K562 (cell line): ENCODE data around the gene CCDC192. TPM values are rescaled to one million over a fixed set of nuclear protein-coding genes. Genes with fewer than 3 reads are reported as not detected.

Experiments used
- ATAC-seq: fragments of 200-7000 bp; cut with Tn5 transposase; 3 replicates; pipeline ENCODE4 v1.9.1; 2020; ENCODE audit warnings: moderate library complexity
- BruUV-seq: library from RNA; stranded (reverse); fragments of 400-500 nt; replicated peaks from 2 replicates; lab custom pipeline; 2021; lab: Mats Ljungman, UMichigan
- CTCF ChIA-PET: fragments of 300-600 bp; formaldehyde crosslinking; extraction: SDS; loops from one replicate; lab custom pipeline; 2021; ENCODE audit warnings: low intra/inter-chr PET ratio; lab: Yijun Ruan, JAX
- POLR2A ChIA-PET: fragments of 300-600, 350-650 bp; sonication (Branson Sonifier 250); formaldehyde crosslinking; extraction: SDS; loops from one replicate; lab custom pipeline; 2021; ENCODE audit warnings: antibody characterized with exemption, inconsistent platforms; lab: Yijun Ruan, JAX
- DNase-seq, 4 experiments: peaks; one replicate each; pipeline versions ENCODE4 v3.0.0 to v3.0.0-alpha.2; 2011 to 2018; ENCODE audit warnings: low spot score in 3 of 4, mixed read lengths in 3 of 4; ENCODE audit errors: extremely low read depth in 1 of 4
- FAIRE-seq: peaks from 2 replicates; lab custom pipeline; 2011; peaks lifted over from hg19 to GRCh38; lab: Jason Lieb, UNC
- H2AFZ ChIP-seq: 2 replicates; pipeline ENCODE4 v1.6.0; 2011; ENCODE audit warnings: low read depth, low read length, control low read depth, inconsistent platforms
- H3K27ac ChIP-seq: fragments of 200-600 bp; 3 replicates; pipeline ENCODE4 v1.8.0; 2011; ENCODE audit warnings: low read depth, mild to moderate bottlenecking, control low read depth, inconsistent platforms, low read length, moderate library complexity, mixed read lengths; ENCODE audit errors: extremely low read depth
- H3K27me3 ChIP-seq, 2 experiments: fragments of 300-600 bp in 1 of 2; 2 replicates in 1 of 2; 3 replicates in 1 of 2; pipeline versions ENCODE4 v1.6.0 to v1.8.0; 2011; ENCODE audit warnings: inconsistent platforms in 2 of 2, low read length in 2 of 2, mild to moderate bottlenecking in 1 of 2, mixed read lengths in 1 of 2, moderate library complexity in 1 of 2; ENCODE audit not compliant: control insufficient read depth in 2 of 2, insufficient read depth in 2 of 2
- H3K36me3 ChIP-seq: fragments of 300-600 bp; 3 replicates; pipeline ENCODE4 v1.8.0; 2011; ENCODE audit warnings: mild to moderate bottlenecking, low read length, inconsistent platforms; ENCODE audit not compliant: control insufficient read depth, insufficient read depth
- H3K4me1 ChIP-seq, 2 experiments: fragments of 200-600 bp in 1 of 2; replicated peaks in 1 of 2; 2 replicates in 1 of 2; 3 replicates in 1 of 2; pipeline versions ENCODE4 v1.5.1 to v1.8.0; 2011; ENCODE audit warnings: inconsistent platforms in 2 of 2, low read length in 2 of 2, mild to moderate bottlenecking in 1 of 2, mixed read lengths in 1 of 2, moderate library complexity in 1 of 2; ENCODE audit not compliant: control insufficient read depth in 2 of 2, insufficient read depth in 2 of 2
- H3K4me2 ChIP-seq: 2 replicates; pipeline ENCODE4 v1.6.1; 2011; ENCODE audit warnings: low read length, control low read depth, inconsistent platforms, mixed read lengths; ENCODE audit not compliant: insufficient read depth
- H3K4me3 ChIP-seq: fragments of 200-600 bp; sonication (generic), shearing (Covaris generic); 2 replicates; pipeline ENCODE4 v1.5.1; 2016; ENCODE audit warnings: control low read depth, inconsistent platforms
- H3K79me2 ChIP-seq: fragments of 200-600 bp; 3 replicates; pipeline ENCODE4 v1.8.0; 2011; ENCODE audit warnings: low read length, inconsistent platforms; ENCODE audit not compliant: control insufficient read depth, insufficient read depth
- H3K9ac ChIP-seq, 2 experiments: 2 replicates each; pipeline versions ENCODE4 v1.6.0 to v1.6.1; 2011; ENCODE audit warnings: low read depth in 2 of 2, low read length in 2 of 2, control low read depth in 1 of 2, inconsistent platforms in 1 of 2, mild to moderate bottlenecking in 1 of 2, mixed read lengths in 1 of 2; ENCODE audit not compliant: insufficient read depth in 1 of 2
- H3K9me1 ChIP-seq: one replicate; pipeline ENCODE4 v1.6.0; 2011; ENCODE audit warnings: inconsistent platforms, mild to moderate bottlenecking, low read length, moderate library complexity; ENCODE audit not compliant: control insufficient read depth, insufficient read depth
- H3K9me3 ChIP-seq: replicated peaks from 2 replicates; pipeline ENCODE4 v1.5.1; 2011; ENCODE audit warnings: low read depth, low read length, inconsistent platforms; ENCODE audit not compliant: control insufficient read depth, insufficient read depth
- H4K20me1 ChIP-seq: replicated peaks from 2 replicates; pipeline ENCODE4 v1.6.1; 2011; ENCODE audit warnings: low read length, inconsistent platforms, mixed read lengths; ENCODE audit not compliant: control insufficient read depth, insufficient read depth
- CBFB ChIP-seq: sonication (generic); formaldehyde crosslinking; IDR thresholded peaks from 2 replicates; pipeline ENCODE4 v1.4.0; 2020; ENCODE audit warnings: mild to moderate bottlenecking, missing genetic modification reagents
- CBX3 ChIP-seq, 2 experiments: IDR thresholded peaks; 1 replicate in 1 of 2; 2 replicates in 1 of 2; pipeline ENCODE4 v1.6.1; 2012; ENCODE audit warnings: inconsistent platforms in 2 of 2, low read length in 2 of 2, borderline replicate concordance in 1 of 2, control low read depth in 1 of 2
- GABPB2 ChIP-seq: fragments of 250-450 bp; sonication (Bioruptor Pico); conservative IDR thresholded peaks from 2 replicates; pipeline ENCODE4 v1.5.1; 2021; ENCODE audit warnings: mild to moderate bottlenecking
- KLF10 ChIP-seq: fragments of 250-450 bp; sonication (Bioruptor Pico); IDR thresholded peaks from 2 replicates; pipeline ENCODE4 v1.6.1; 2021; ENCODE audit warnings: matching md5 sums
- PHF8 ChIP-seq: fragments of 200-600 bp; sonication (generic); IDR thresholded peaks from 2 replicates; pipeline ENCODE4 v1.6.1; 2012; ENCODE audit warnings: mixed run types, mild to moderate bottlenecking, inconsistent platforms, low read length, moderate library complexity, borderline replicate concordance
- SPI1 ChIP-seq: IDR thresholded peaks from 2 replicates; pipeline ENCODE4 v1.6.1; 2011; ENCODE audit warnings: low read depth, low read length, control low read depth, borderline replicate concordance
- ZKSCAN3 ChIP-seq: fragments of 250-450 bp; sonication (Bioruptor Pico); IDR thresholded peaks from 2 replicates; pipeline ENCODE4 v1.4.0; 2020
- in situ Hi-C: fragments of 300-500 bp; cut with MboI; formaldehyde crosslinking; loops from 4 replicates; pipeline ENCODE4 v1.15.0; 2018; ENCODE audit warnings: inconsistent platforms, mixed read lengths
- intact Hi-C: fragments of 100-400 bp; cut with micrococcal nuclease; formaldehyde crosslinking; loops from 2 replicates; pipeline ENCODE4 v1.14.2; 2022
- polyA plus RNA-seq, 8 experiments: library from polyadenylated mRNA; depleted of rRNA in 4 of 8; stranded (reverse) in 5 of 8; unstranded in 3 of 8; fragments of >200 nt; fragmentation: Nextera tagmentation in 2 of 8; fragmentation: Illumina TruSeq in 1 of 8; extraction: Ambion mirVana in 2 of 8; extraction: Trizol in 1 of 8; gene quantifications; 2 replicates each; pipeline versions ENCODE4 v1.2.1 to v1.2.3, GENCODE V29; 2011 to 2014; ENCODE audit warnings: inconsistent platforms in 1 of 8, missing spikeins in 1 of 8
- total RNA-seq, 7 experiments: library from RNA; depleted of rRNA in 6 of 7; stranded (reverse); fragments of >200 nt in 6 of 7; fragmentation: Illumina TruSeq in 2 of 7; extraction: Trizol in 2 of 7; gene quantifications; 2 replicates each; pipeline versions ENCODE4 v1.2.1 to v1.2.3, GENCODE V29; 2011 to 2021; ENCODE audit warnings: low replicate concordance in 1 of 7
- TF ChIP-seq, protein P1 (sequence below): fragments of 250-450 bp; sonication (Bioruptor Pico); IDR thresholded peaks from 2 replicates; pipeline ENCODE4 v1.5.0; 2021
- TF ChIP-seq, protein P2 (sequence below): sonication (generic); formaldehyde crosslinking; IDR thresholded peaks from 2 replicates; pipeline ENCODE4 v1.8.0; 2022; ENCODE audit warnings: mild to moderate bottlenecking, missing genetic modification reagents
- TF ChIP-seq, protein P3 (sequence below): fragments of 150-350 bp; IDR thresholded peaks from 2 replicates; pipeline ENCODE4 v1.6.1; 2014; ENCODE audit warnings: low read depth, mild to moderate bottlenecking, low read length, borderline replicate concordance

Gene CCDC192
- total and polyA plus RNA-seq, 9 of the 15 experiments (the other 6 are each of a cell fraction or from before 2014, with no cell fraction given) = 0.21 to 0.66 (median 0.38) TPM; not detected in 2

DNA sequence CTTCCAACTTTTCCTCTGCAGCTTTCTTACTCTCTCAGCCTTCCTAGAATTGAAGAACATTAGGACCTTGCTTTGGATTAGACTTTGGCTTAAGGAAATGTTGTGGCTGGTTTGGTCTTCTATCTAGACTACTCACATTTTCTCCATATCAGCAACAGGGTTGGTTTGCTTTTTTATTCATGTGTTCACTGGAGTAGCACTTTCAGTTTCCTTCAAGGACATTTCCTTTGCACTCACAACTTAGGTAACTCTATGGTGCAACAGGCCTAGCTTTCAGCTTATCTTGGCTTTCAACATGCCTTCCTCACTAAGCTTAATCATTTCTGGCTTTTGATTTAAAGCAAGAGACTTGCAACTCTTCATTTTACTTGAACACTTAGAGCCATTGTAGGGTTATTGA is 153.1 kb downstream of the CCDC192 start:
- DNase-seq = no peak
- ChIA-PET CTCF (no interaction called here), POLR2A (interaction anchor here (0.7 kb wide), 1 partner anchor 11 kb away, joined by 3 read pairs; no protein-coding TSS in a partner anchor)
- no peak for FAIRE-seq
- Histone ChIP-seq H3K27me3 (peaks cover 0 to 5% of the 10 kb centered on the region in 2 experiments; a peak in 1 of 5 replicates), H3K27ac (no peak overlapping the region), H2AFZ (no peak overlapping the region), H3K4me2 (no peak overlapping the region), H3K9me3 (no peaks in the 10 kb centered on the region), H3K9me1 (no peaks in the 10 kb centered on the region), H3K4me3 (no peak overlapping the region), H3K9ac (no peak overlapping the region), H4K20me1 (no peaks in the 10 kb centered on the region), H3K79me2 (no peaks in the 10 kb centered on the region), H3K36me3 (no peaks in the 10 kb centered on the region), H3K4me1 (no peaks in the 10 kb centered on the region)
- no peak for ATAC-seq
- no TSS peak for BruUV-seq
- intact Hi-C loops (no loop called here), in situ Hi-C loops (loop anchor here (25.0 kb wide), 1 partner anchor 1906 kb away; no protein-coding TSS in a partner anchor)
- TF ChIP-seq, protein P1, sequence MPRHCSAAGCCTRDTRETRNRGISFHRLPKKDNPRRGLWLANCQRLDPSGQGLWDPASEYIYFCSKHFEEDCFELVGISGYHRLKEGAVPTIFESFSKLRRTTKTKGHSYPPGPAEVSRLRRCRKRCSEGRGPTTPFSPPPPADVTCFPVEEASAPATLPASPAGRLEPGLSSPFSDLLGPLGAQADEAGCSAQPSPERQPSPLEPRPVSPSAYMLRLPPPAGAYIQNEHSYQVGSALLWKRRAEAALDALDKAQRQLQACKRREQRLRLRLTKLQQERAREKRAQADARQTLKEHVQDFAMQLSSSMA (CRISPR knock-in tag) = no peak
- no peak for TF ChIP-seq ZKSCAN3 (CRISPR knock-in tag)
- no peak for TF ChIP-seq PHF8
- TF ChIP-seq, protein P2, sequence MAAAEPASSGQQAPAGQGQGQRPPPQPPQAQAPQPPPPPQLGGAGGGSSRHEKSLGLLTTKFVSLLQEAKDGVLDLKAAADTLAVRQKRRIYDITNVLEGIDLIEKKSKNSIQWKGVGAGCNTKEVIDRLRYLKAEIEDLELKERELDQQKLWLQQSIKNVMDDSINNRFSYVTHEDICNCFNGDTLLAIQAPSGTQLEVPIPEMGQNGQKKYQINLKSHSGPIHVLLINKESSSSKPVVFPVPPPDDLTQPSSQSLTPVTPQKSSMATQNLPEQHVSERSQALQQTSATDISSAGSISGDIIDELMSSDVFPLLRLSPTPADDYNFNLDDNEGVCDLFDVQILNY = no peak
- no peak for TF ChIP-seq CBFB
- TF ChIP-seq KLF10 = no peak
- TF ChIP-seq, protein P3, sequence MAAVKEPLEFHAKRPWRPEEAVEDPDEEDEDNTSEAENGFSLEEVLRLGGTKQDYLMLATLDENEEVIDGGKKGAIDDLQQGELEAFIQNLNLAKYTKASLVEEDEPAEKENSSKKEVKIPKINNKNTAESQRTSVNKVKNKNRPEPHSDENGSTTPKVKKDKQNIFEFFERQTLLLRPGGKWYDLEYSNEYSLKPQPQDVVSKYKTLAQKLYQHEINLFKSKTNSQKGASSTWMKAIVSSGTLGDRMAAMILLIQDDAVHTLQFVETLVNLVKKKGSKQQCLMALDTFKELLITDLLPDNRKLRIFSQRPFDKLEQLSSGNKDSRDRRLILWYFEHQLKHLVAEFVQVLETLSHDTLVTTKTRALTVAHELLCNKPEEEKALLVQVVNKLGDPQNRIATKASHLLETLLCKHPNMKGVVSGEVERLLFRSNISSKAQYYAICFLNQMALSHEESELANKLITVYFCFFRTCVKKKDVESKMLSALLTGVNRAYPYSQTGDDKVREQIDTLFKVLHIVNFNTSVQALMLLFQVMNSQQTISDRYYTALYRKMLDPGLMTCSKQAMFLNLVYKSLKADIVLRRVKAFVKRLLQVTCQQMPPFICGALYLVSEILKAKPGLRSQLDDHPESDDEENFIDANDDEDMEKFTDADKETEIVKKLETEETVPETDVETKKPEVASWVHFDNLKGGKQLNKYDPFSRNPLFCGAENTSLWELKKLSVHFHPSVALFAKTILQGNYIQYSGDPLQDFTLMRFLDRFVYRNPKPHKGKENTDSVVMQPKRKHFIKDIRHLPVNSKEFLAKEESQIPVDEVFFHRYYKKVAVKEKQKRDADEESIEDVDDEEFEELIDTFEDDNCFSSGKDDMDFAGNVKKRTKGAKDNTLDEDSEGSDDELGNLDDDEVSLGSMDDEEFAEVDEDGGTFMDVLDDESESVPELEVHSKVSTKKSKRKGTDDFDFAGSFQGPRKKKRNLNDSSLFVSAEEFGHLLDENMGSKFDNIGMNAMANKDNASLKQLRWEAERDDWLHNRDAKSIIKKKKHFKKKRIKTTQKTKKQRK = no peak
- TF ChIP-seq CBX3 (IDR thresholded peaks at IDR 0.05; ENCODE audit: borderline replicate concordance in 1 of 2, low read length in 2 of 2) = no peak
- no peak for TF ChIP-seq GABPB2
- TF ChIP-seq SPI1 = no peak
